ENCODE measurements around the gene HSD3B1.
A peak's percentile ranks its signal among the peaks of the same experiment; 100 is the strongest.
"Not testable (repeated sequence)": the region's sequence is repeated elsewhere in the genome, so short reads cannot be mapped to it uniquely, and the experiment has no call there.

The HSD3B1 gene

GRCh38 chr1:119490925-119491324 lies 16.1 kb upstream of the HSD3B1 start:
- no peak for DNase-seq (ENCODE audit: low read depth in 2 of 2)

GRCh38 chr1:119492763-119493162 lies 14.2 kb upstream of the HSD3B1 start:
- no peak for DNase-seq (ENCODE audit: low read depth in 2 of 2)

DNA sequence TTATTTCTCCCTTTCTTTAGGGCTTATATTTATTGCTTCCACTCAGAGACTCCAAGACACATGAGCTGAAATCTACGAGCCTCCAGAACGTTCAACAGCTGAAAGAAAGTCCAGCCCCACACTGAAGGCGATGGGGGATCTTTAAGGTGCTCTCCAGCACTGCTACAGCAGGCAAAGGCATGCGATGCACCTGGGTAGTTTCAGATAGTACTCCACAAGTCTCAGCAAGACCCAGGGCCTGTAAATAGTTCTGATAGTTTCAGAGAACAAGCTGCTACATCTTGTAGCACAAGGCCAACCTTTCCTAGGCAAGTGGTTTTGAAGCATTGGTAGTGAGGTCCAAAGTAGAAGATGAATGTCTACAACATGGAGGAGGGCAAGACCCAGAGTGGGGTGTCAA lies 2.2 kb upstream of the HSD3B1 start:
- DNase-seq (ENCODE audit: low read depth in 2 of 2), result no peak

DNA sequence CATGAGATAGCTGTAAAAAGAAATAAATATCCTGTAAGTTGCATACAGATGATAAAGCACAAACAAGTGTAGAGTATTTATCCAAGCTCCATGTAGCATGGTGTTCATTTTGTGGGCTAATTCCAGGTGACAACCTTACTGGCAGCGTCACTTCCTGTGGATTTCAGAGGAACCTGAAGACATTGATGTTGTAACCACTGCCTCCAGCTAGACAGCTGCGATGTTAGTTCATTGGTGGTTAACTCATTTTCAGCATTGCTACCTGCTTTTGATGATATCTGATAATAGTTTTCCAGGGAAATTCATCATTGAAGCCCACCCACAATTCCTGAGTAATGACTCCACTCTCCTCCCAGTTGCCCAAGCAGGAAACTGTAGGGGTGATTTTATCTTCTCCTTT lies 3.0 kb downstream of the HSD3B1 start:
- DNase-seq (ENCODE audit: low read depth in 2 of 2), result no peak

GRCh38 chr1:119515221-119515620 lies 8.2 kb downstream of the HSD3B1 start:
- no peak for DNase-seq (ENCODE audit: low read depth in 2 of 2)

DNA sequence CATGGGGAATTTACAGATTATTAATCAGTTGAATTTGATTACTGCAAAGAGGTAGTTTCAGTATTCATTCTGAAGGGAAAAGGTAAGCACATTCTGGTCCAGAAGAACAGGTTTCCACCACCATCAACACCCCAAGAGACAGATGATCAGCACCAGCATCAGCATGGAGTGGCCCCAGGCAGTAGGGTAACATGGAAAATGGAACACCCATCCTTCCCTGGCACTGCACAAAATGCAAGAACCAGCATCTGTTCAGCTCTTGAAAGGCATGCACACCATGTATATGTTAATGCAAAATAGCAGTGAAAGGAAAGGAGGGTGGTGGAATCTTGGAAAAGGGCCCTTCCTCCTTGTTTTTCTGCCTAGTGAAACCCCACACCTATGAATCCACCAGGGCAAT lies 9.2 kb downstream of the HSD3B1 start:
- no peak for DNase-seq (ENCODE audit: low read depth in 2 of 2)

DNA sequence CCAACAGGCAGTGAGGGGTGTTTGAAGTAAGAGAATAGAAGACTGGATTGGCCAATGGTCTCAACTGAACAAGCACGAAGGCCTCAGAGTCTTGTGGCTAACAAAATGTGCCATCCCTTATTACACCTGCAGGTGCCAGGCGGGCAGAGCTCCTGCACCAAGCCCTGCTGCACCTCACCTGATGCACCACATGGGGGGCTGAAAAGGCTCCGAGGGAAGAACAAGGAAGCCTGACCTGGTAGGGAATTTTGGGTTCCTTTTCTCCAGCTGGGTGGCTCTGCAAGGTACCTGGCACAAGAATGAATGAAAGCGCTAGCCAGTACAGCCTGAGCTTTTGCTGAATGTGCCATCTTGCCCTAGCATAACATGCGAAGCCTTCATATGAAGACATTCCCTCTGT lies 9.7 kb downstream of the HSD3B1 start:
- no peak for DNase-seq (ENCODE audit: low read depth in 2 of 2)

- not testable (repeated sequence) for DNase-seq (ENCODE audit: low read depth in 2 of 2)
Observed at GRCh38 chr1:119517667-119518066, 10.7 kb downstream of the HSD3B1 start.

DNA sequence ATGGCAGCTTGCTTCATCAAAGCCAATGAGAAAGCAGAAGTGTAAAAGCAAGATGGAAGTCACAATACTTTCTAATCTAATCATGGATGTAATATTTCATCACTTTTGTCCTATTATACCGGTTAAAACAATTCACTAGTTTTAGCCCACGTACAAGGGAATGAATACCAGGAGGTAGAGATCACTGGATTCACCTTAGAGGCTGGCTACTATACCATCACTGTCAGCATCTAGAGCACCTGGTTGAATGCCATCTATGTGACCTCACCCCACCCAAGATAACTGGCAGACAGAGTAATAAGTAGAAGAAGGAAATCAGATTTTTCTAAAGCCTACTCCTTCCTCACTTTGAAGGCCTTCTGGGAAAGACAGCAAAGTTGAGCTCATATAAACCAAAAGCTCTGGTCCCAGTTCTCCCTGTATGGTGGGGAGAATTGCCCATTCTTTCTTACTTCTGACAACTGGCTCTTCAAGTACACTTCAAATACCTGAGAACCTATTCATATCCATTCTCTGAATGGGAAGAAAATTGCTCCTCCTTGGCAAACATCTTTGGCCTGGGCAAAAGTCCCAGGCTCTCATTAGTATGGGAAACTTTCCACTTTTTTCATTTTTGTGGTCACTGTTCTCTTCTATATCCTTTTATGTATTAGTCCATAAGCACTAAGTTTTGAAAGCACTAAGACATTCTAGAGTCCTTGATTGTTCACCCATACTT lies 24.8 kb downstream of the HSD3B1 start:
- peak; percentile 42 to 57 for DNase-seq (ENCODE audit: low read depth in 2 of 2)

DNA sequence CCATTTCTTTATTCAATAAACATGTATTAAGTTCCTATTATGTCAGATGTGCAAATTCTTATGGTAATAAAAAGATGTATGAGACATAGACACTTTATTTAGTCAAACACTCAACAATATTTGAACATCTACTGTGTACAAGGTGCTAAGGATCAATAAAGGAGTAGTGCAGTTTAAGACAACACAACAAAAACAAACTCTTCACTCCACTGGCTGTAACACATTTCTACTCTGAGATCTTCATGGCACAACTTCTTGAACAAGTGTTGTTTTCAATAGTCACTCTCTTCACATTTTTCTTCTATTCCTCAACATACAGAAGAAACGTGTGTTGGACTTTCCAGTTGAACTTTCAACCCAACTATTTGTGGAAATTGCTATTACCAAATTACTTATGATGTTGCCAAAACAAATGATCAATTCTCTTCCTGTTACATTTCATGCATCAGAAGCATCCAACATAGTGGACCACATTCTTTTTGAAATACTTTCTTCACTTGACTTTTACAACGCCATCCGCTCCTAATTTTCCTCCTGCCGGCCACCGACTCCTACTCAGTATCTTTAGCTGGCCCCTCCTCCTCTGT lies 25.4 kb downstream of the HSD3B1 start:
- DNase-seq (ENCODE audit: low read depth in 2 of 2), result no peak

GRCh38 chr1:119535381-119535780 lies 28.4 kb downstream of the HSD3B1 start:
- no peak for DNase-seq (ENCODE audit: low read depth in 2 of 2)

DNA sequence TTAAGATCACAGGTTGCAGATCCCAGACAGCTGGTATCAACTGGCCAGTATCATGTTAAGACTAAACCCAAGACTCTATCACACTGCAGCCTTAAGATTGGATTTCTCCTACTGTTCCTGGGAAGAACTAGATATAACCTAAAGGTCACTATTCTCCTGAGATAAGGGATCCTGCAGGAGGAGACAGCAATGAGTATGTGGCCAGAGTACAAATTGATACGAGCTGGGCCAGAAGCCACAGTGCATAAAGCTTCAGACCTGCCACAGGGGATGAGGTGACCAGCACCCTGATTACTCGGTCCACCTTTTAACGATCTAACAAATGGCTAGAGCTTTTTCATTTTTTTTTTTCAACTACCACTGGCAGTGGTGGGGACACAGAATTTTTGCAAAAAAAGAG lies 31.0 kb downstream of the HSD3B1 start:
- DNase-seq (ENCODE audit: low read depth in 2 of 2), result no peak

GRCh38 chr1:119539636-119540035 lies 32.6 kb downstream of the HSD3B1 start:
- DNase-seq (ENCODE audit: low read depth in 2 of 2), result no peak

DNA sequence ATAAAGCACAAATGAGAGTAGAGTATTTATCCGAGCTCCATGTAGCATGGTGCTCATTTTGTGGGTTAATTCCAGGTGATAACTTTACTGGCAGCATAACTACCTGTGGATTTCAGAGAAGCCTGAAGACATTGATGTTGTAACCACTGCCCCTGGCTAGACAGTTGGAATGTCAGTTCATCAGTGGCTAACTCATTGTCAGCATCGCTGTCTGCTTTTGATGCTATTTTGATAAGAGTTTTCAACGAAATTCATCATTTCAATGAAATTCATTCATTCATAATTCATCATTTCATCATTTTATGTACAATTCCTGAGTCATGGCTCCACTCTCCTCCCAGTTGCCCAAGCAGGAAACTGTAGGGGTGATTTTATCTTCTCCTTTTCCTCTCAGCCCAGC lies 34.4 kb downstream of the HSD3B1 start:
- no peak for DNase-seq (ENCODE audit: low read depth in 2 of 2)

DNA sequence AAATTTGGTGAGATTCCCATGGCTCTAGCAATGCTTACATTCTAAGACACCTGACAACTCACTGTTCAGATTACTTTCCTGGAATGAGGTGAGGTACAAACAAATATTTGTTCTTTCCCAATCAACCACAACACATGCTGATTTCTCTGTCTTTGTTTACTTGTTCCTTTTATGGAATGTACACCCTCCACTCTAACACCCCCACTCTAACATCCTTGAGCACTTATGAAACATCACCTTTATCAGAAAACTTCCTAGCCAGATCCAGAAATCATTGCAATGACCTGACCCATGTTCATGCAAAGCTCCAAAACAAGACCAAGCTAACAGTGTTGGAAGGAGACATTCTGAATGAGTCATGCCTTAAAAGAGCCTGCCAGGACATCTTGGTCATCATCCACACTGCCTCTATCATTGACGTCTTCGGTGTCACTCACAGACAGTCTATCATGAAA lies 35.5 kb downstream of the HSD3B1 start:
- no peak for DNase-seq (ENCODE audit: low read depth in 2 of 2)

DNA sequence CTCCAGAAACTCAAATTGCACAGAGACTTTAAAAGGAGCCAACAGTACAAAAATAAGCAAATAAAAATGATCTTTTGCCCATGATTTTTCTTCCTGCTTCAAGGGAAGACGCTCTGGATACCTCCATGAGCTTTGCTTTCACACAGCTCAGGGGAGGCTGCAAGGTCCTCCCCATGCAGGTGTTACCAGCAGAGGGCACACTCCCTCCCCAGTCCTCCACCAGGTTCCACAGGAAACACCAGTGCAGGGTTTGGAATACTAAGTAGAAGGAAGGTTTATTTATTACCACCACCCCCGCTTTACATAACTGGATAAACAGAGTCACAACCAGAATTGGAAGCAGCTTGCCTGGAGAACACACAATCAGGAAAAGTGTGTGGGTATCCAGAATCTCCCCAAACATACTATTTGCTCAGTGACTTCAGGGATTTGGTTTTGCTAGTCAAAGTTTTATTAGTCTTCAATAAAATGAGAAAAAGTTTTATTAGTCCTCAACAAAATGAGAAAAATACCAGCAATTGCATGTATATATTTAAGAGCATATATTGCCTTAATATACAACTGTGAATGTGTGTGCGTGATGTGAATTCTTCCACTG lies 37.3 kb downstream of the HSD3B1 start:
- no peak for DNase-seq (ENCODE audit: low read depth in 2 of 2)

DNA sequence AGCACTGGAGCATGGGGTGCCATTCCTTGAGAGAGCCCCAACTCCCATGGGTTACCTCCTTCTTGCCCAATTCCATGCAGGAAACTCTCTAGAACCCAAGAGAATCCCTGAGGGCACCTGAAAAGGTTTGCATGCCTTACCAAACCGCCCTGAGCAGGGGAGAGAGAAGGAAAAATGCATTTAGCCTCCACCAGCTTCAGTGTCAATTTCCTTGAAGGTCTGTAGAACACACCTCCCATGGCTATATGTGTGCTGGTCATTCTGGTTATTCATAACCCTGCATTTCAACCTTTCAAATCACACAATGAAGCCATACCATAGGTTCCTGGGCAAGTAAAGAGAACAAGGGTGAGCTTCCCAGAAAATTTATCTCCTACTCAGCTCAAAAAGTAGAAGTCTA lies 39.6 kb downstream of the HSD3B1 start:
- no peak for DNase-seq (ENCODE audit: low read depth in 2 of 2)

- no peak for DNase-seq (ENCODE audit: low read depth in 2 of 2)
Observed at GRCh38 chr1:119547306-119547705, 40.3 kb downstream of the HSD3B1 start.

GRCh38 chr1:119547805-119548204 lies 40.8 kb downstream of the HSD3B1 start:
- DNase-seq (ENCODE audit: low read depth in 2 of 2), result no peak

DNA sequence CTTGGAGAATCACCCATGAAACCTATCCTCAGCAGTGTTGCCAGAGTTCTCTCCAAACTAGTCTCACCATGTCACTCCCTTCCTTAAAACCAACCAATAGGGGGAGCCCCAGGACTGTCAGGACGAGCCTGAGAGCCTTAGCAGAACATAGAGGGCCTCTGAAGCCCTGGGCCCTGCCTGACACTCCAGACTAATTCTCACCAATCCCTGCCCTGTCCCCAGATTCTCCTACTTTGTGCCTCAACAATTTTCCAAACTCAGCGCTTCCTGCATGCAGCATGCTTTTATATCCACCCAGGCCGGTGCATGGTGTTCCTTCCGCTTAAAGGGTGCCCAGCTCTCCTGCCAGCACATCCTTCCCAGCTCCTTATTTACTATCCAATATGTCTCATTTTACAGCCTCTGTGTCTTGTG lies 42.7 kb downstream of the HSD3B1 start:
- DNase-seq (ENCODE audit: low read depth in 2 of 2), result peak; percentile 16 to 18

GRCh38 chr1:119550381-119550780 lies 43.4 kb downstream of the HSD3B1 start:
- no peak for DNase-seq (ENCODE audit: low read depth in 2 of 2)

DNA sequence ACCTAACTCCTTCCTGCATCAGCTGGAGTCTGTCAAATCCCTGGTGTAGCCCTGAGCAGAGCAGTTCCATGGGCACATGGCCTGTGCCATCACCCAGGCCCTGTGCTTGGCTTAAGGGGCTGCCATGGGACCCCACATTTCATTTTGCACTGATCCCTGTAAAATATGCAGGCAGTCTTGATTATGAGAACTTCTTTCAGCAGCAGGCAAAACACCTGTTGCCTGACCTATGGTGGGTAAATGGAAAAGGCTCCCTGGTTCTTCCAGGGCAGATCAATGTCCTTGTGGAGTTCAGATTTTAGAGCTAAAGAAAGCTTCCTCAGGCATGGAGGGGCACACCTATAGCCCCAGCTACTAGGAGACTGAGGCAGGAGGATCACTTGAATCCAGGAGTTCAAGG lies 44.2 kb downstream of the HSD3B1 start:
- no peak for DNase-seq (ENCODE audit: low read depth in 2 of 2)

- not testable (repeated sequence) for DNase-seq (ENCODE audit: low read depth in 2 of 2)
Observed at GRCh38 chr1:119552656-119553055, 45.6 kb downstream of the HSD3B1 start.
